GM12892 (cell line): ENCODE measurements around the gene CCDC34.

Experiments used
- POLR2AphosphoS5 ChIP-seq: IDR thresholded peaks from 2 replicates; pipeline ENCODE4 v1.6.1; 2011; ENCODE audit warnings: low read depth, low read length, control low read depth
- TAF1 ChIP-seq: IDR thresholded peaks from 2 replicates; pipeline ENCODE4 v1.6.1; 2011; ENCODE audit warnings: low read depth, mild to moderate bottlenecking, control low read depth, low read length, borderline replicate concordance

GRCh38 chr11:27405134-27405533, 42.1 kb upstream of the CCDC34 start:
- TF ChIP-seq TAF1 = no peak
- no peak for TF ChIP-seq POLR2AphosphoS5
